ENCODE measurements around the gene SLX1A.
"Not testable (repeated sequence)": the region's sequence is repeated elsewhere in the genome, so short reads cannot be mapped to it uniquely, and the experiment has no call there.

The SLX1A gene

GRCh38 chr16:30184891-30185682 is 8.6 kb upstream of the SLX1A start:
- DNase-seq, result peak in 1 of 2 donors; percentile 13

DNA sequence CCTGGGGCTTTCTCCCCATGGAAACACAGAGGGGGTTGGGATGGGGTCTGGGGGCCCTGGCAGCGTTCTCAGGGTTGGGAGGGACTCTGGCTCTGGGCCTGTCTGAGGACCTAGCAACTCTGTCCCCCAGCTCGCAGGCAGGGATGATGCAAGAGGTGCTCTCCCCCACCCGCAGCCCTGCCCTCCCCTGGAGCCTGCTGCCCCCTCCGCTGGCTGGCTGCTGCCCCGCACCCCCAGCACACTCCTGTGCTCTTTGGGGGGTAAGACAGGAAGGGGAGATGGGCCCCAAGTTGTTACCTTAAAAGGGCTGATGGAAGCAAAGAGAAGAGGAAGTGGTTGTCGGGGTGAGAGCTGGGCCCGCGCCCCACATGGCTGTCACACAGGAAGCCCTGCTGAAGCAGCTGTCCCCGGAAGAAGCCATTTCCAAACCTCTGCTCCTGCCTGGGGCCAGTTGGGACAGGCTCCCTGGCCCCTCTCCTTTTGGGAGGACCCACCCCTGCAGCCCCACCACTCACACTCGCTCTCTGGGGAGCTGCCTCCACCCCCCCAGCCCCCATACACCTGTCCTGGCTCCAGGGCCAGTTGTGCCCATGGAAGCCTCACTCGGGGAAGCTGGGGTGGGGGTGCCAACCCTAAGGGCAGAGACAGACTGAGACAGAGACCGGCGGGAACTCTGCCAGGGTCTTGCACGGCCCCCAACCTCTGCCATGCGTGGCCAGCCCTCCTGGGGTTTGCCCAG is 7.8 kb upstream of the SLX1A start:
- DNase-seq, result peak; percentile 89 to 91

- DNase-seq, result peak in 1 of 2 donors; percentile 37
Measured at GRCh38 chr16:30186444-30186781, 7.3 kb upstream of the SLX1A start.

GRCh38 chr16:30186782-30187555 is 6.7 kb upstream of the SLX1A start:
- peak; percentile 85 to 88 for DNase-seq

GRCh38 chr16:30187556-30187865 is 6.2 kb upstream of the SLX1A start:
- no peak for DNase-seq

GRCh38 chr16:30187971-30188561 is 5.6 kb upstream of the SLX1A start:
- DNase-seq, result no peak

- DNase-seq, result not testable (repeated sequence)
Measured at GRCh38 chr16:30191158-30191557, 2.5 kb upstream of the SLX1A start.

DNA sequence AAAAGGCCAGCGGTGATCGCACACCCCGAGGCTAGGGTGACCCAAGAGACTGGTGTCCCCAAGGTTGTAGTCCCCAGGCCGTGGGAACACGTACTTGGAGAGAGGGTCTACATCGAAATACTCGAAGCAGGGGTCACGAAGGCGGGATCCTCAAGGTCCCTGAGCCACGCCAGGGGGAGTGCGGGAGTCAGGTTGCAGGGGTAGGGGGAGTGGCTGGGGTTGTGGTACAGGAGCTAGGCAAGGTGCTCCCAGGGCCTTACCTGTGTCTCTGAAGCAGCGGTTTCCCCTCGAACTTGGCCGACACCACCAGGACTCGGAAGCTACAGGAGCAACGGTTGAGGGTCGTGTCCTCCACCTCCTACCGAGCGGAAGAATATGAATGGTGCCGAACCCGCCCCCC is 577 bp upstream of the SLX1A start:
- not testable (repeated sequence) for DNase-seq

DNA sequence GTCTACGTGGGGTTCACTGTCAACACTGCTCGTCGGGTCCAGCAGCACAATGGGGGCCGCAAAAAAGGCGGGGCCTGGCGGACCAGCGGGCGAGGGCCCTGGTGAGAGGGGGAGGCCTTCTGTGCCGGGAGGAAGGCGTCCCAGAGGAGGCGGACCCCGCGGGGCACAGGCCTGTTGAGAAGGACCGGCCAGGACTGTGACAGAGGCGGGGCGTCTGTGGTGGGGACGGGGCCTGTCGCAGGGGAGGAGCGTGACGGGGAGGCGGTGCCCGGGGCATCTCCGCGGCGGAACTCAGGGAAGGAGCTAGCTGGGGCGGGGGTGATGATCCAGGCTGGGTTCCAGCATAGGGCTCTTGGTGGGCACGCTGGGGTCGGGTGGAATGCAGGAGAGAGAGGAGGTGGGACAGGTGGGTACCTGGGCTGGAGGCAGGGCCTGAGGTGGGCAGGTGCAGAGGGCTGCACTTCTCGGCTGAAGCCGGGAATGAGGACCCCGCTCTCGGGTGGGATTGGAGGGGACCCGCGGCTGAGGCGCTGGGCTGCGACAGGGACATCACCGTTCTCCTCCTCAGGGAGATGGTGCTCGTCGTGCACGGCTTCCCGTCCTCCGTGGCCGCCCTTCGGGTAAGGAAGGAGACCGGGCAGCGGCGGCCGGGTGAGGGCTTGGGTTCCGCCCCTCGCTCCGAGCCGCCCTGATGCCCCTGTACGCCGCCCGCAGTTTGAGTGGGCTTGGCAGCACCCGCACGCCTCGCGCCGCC is 674 bp downstream of the SLX1A start:
- not testable (repeated sequence) for DNase-seq

- DNase-seq, result not testable (repeated sequence)
Measured at GRCh38 chr16:30197001-30197400, 3.3 kb downstream of the SLX1A start.

DNA sequence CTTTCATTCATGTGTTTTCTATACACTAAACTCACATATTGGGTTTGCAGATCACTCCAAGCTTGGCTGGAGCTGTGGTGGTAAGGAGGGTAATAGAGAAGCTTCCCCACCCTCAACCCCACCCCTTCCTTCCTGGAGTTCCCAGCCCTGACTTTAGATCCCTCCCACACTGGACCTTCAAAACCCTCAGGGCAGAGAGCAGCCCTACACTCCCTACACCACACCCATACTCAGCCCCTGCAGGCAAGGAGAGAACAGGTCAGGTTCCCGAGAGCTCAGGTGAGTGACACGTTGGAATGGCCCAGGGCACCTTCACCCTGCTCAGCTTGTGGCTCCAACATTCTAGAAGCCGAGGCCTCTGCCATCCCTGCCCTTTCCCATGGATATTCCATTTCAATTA is 5.4 kb downstream of the SLX1A start, which contains the start of gene SULT1A3:
Gene SULT1A3 (plus strand): TSS at position 207 of the 400 bp plus-strand sequence. CDS start 1,474 bp downstream, outside the sequence.
- not testable (repeated sequence) for DNase-seq

DNA sequence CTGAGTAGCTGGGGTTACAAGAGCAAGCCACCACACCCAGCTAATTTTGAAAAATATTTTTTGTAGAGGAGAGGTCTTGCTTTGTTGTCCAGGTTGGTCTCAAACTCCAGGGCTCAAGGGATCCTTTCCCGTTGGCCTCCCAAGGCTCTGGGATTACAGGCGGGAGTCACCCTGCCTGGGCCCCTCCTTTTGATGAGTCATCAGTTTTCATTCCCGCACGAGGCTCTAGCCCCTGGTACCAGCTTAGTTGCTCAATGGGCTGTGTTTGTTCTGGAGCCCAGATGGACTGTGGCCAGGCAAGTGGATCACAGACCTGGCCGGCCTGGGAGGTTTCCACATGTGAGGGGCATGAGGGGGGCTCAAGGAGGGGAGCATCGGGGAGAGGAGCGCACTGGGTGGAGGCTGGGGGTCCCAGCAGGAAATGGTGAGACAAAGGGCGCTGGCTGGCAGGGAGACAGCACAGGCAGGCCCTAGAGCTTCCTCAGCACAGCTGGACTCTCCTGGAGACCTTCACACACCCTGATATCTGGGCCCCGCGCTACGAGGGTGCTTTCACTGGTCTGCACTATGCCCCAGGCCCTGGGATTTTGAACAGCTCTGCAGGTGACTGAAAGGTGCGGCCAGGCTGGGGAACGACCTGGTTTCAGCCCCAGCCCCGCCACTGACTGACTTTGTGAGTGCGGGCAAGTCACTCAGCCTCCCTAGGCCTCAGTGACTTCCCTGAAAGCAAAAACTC is 6.1 kb downstream of the SLX1A start:
- DNase-seq, result not testable (repeated sequence)

DNA sequence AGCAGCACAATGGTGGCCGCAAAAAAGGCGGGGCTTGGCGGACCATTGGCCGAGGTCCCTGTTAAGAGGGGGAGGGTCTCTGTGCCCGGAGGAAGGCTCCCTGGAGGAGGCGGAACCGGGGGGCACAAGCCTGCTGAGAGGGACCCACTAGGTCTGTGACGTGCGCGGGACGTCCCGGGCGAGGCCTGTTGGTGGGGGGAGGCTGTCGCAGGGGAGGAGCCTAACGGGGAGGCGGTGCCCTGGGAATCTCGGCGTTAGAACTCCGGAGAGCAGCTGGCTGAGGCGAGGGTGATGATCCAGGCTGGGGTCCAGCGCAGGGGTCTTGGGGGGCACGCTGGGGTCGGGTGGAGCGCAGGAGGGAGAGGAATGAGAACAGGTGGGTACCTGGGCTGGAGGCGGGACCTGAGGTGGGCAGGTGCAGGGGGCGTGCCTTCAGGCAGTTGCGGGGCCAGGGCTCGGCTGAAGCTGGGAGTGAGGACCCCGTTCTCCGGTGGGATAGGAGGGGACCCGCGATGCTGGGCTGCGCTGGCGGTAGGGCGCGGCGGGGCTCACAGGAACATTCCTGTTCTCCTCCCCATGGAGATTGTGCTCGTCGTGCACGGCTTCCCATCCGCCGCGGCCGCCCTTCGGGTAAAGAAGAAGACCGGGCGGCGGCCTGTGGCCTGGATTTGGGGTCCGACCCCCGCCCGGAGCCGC is 12.0 kb downstream of the SLX1A start:
- DNase-seq, result not testable (repeated sequence)

DNA sequence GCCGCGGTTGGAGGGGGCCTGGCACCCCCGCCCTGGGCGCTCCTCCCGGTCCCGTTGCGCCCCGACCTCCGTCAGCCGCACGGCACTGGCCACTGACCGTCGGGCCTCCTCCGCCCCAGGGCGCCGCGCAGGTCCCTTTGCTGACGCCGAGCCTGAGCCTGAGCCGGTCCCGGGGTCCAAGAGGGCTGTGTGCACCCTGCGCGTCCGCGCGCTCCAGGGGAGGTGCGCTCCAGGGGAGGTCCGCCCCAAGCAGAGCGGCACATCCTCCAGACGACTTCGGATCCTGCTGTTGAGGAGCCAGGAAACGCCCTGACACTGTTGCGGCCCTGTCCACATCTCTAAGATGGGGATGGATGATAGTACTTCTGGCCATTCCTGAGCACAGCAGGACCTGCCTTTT is 12.6 kb downstream of the SLX1A start:
- not testable (repeated sequence) for DNase-seq

DNA sequence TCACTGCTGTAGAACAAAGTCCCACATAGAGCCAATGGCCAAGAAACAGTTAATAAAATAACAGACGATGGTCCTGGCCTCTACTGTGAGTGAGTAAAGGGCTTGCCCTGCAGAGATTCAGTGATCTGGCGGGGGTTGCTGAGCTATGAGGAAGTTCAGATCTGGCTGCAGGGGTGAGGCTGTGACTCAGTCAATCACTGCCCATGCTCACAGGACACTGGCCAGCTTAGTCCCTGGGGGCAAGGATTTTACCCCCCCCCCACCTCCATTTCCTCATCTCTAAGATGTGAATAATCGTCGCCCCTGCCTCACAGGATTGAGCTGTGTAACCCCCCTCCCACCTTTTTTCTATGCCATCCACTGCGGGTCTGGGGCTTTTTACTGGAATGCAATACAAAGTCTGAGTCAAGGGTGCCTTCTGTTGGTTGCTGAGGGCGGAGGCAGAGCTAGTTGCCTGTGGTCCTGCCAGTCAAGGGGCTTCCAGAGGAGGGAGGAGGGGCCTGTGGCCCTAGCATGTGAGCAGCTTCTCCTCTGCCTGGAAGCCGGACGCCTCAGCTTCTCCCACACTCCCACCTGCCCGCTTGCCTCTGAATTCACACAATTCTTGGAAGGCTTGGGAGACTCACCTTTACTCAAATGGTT is 13.5 kb downstream of the SLX1A start:
- peak in 1 of 2 donors; percentile 17 for DNase-seq

DNA sequence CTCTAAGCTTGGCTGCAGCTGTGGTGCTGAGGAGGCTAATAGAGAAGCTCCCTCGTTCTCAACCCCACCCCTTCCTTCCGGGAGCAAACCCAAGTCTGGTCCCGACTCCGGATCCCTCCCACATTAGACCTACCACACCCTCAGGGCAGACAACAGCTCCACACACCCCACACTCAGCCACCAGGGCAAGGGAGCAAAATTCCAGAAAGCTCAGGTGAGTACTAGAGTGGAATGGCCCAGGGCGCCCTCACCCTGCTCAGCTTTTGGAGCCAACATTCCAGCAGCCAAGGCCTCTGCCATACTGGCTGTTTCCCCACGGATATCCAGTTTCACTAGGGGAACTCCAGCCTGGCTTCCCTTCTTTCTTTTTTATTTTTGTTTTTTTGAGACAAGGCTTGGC is 15.4 kb downstream of the SLX1A start:
- DNase-seq, result peak in 1 of 2 donors; percentile 62

DNA sequence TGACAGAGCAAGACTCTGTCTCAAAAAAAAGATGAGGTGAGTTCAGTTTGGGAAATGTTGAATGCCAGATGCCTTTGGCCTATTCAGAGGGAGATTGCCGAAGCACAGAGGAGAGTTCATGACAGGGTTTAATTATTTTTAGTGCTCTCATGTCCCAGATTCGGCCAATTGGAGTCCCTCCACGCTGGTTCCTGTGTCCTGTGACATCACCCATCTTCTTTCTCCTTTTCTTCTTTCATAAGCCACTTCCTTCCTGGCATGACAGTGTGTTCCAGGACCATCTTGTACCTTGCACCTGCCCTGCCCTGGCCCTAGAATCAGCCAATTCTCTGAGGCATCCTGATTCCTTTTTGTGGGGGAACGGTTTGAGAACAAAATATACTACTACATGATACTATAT is 17.7 kb downstream of the SLX1A start:
- DNase-seq, result not testable (repeated sequence)

GRCh38 chr16:30217082-30217481 is 23.4 kb downstream of the SLX1A start:
- DNase-seq, result not testable (repeated sequence)

Data from CD4-positive, alpha-beta T cell treated with Interleukin-4 for 1 hour (primary cell).